ENCODE data around the gene BBS2.

BBS2 gene

DNA sequence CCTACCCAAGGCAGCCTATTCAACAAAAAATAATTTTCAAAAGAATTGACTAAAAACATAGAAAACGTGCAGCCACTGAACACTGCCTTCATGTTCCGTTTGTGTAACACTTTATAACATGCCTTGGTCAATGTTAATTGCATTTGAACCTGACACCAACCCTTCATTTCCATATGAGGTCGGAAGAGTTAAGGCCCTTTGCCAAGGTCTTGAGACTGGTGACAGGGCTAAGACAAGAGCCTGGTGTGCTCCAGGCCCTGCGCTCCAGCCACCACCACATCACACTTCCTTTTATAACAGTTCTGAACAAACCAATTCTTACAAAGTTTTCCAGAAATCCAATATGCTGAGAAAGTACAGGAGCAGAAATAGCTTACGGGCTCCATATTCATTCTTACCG, 4.2 kb downstream of the BBS2 start:
- POLR2A ChIA-PET = no interaction called here
- CTCF ChIA-PET = no interaction called here
- no peak for DNase-seq (ENCODE audit: extremely low spot score)
- no peak for TF ChIP-seq NFRKB (IDR thresholded peaks at IDR 0.05)
- no peak for TF ChIP-seq HDGF (IDR thresholded peaks at IDR 0.05; ENCODE audit: borderline replicate concordance)
- no peak for TF ChIP-seq BHLHE40 (IDR thresholded peaks at IDR 0.05; ENCODE audit: borderline replicate concordance)

DNA sequence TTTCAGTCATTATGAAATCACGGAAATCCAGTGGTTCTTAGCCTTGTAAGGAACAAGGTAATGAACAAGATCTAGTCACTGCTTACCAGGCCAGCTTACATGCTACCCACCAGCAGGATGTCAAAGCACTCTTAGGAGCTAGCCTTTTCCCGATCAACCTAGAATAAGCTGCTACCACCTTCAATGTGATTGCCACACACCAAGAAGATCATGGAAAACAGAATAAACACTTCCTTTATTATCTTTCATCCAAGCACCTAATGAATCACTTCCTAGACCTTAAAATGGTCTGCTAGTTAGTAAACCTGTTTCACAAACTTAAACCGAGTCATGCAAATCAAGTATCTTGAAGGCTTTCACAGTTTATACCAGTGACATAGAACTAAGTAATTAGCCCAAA, 5.0 kb downstream of the BBS2 start:
- TF ChIP-seq SUZ12 (IDR thresholded peaks at IDR 0.05) (no peak), FOXM1 (IDR thresholded peaks at IDR 0.05; ENCODE audit: borderline replicate concordance) (no peak), L3MBTL2 (conservative IDR thresholded peaks at IDR 0.05) (no peak), BHLHE40 (IDR thresholded peaks at IDR 0.05; ENCODE audit: borderline replicate concordance) (no peak), CTBP1 (IDR thresholded peaks at IDR 0.05; ENCODE audit: borderline replicate concordance) (no peak), ELF4 (IDR thresholded peaks at IDR 0.05) (no peak), FOXA1 (IDR thresholded peaks at IDR 0.05) (no peak), LEF1 (IDR thresholded peaks at IDR 0.05; ENCODE audit: borderline replicate concordance) (no peak), HDGF (IDR thresholded peaks at IDR 0.05; ENCODE audit: borderline replicate concordance) (no peak)
- TF ChIP-seq, protein P1, sequence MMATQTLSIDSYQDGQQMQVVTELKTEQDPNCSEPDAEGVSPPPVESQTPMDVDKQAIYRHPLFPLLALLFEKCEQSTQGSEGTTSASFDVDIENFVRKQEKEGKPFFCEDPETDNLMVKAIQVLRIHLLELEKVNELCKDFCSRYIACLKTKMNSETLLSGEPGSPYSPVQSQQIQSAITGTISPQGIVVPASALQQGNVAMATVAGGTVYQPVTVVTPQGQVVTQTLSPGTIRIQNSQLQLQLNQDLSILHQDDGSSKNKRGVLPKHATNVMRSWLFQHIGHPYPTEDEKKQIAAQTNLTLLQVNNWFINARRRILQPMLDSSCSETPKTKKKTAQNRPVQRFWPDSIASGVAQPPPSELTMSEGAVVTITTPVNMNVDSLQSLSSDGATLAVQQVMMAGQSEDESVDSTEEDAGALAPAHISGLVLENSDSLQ (IDR thresholded peaks at IDR 0.05) = no peak
- POLR2A ChIA-PET = no interaction called here
- no peak for DNase-seq (ENCODE audit: extremely low spot score)
- CTCF ChIA-PET = interaction anchor here (1.7 kb wide), 2 partner anchors 86 to 187 kb away, joined by 9 to 10 read pairs; no protein-coding TSS in a partner anchor

DNA sequence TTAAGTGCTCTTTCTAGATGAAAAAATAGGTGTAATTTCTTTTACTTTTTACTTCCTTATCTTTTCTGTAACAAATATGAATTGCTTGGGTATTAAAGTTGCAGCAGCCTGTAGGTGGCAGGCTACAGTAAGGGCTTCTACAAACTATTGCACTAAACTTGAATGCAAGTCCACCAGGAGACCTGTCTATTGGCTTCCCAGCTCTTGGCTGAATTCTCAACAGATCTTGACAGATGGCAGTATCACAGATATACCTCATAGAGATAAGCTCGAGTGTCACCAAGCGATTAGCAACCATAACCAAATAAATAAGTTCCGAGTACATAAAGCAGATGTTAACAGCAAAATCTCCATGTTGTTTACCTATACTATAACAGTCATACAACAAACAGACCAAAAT, 5.9 kb downstream of the BBS2 start:
- no peak for TF ChIP-seq NFRKB (IDR thresholded peaks at IDR 0.05)
- TF ChIP-seq L3MBTL2 (conservative IDR thresholded peaks at IDR 0.05) = no peak
- TF ChIP-seq SP1 (IDR thresholded peaks at IDR 0.05) = no peak
- no peak for TF ChIP-seq ARNT (IDR thresholded peaks at IDR 0.05)
- TF ChIP-seq HDGF (IDR thresholded peaks at IDR 0.05; ENCODE audit: borderline replicate concordance) = no peak
- no peak for TF ChIP-seq FOXA1 (IDR thresholded peaks at IDR 0.05)
- ChIA-PET POLR2A (no interaction called here), CTCF (interaction anchor here (1.7 kb wide), 2 partner anchors 87 to 188 kb away, joined by 9 to 10 read pairs; no protein-coding TSS in a partner anchor)
- peak; percentile 47 for DNase-seq (ENCODE audit: extremely low spot score)

DNA sequence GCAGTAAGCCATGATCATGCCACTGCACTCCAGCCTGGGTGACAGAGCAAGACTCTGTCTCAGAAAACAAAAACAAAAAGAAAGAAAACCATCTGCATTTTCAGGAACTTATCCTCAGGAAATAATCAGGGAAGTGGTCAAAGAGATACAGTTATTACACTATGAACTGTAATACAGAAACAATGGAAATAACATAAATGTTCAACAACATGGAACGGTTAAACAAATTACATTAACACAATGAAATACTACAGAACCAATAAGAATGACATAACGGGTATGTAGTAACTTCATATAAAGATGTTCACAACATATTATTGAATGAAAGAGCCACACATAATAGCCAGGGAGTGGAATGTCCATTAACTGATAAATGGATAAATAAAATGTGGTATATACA, 6.7 kb downstream of the BBS2 start:
- ChIA-PET POLR2A (no interaction called here), CTCF (interaction anchor here (0.7 to 1.7 kb wide), 2 partner anchors 52 to 189 kb away, joined by 3 to 9 read pairs; no protein-coding TSS in a partner anchor)
- DNase-seq (ENCODE audit: extremely low spot score) = no peak
- TF ChIP-seq TARDBP (IDR thresholded peaks at IDR 0.05) (no peak), HDGF (IDR thresholded peaks at IDR 0.05; ENCODE audit: borderline replicate concordance) (no peak)

DNA sequence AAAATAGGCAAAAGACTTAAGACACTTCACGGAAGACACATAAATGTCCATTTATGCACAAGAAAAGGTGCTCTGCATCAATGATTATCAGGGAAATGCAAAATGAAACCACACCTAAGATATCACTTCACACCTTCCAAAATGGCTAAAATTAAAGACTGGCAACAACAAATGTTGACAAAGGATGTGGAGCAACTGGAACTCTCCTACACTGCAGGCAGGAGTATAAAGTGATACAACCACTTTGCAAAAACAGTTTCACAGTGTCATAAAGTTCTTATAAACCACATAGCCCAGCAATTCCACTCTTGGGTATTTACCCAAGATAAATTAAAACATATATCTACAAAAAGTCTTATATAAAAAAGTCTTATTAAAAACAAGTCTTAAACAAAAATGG, 7.8 kb downstream of the BBS2 start:
- POLR2A ChIA-PET = no interaction called here
- TF ChIP-seq TARDBP (IDR thresholded peaks at IDR 0.05) (no peak), CTBP1 (IDR thresholded peaks at IDR 0.05; ENCODE audit: borderline replicate concordance) (no peak), ELF4 (IDR thresholded peaks at IDR 0.05) (no peak), FOXK2 (IDR thresholded peaks at IDR 0.05) (no peak), SUZ12 (IDR thresholded peaks at IDR 0.05) (no peak), ARNT (IDR thresholded peaks at IDR 0.05) (no peak), FOXA1 (IDR thresholded peaks at IDR 0.05) (no peak), FOXM1 (IDR thresholded peaks at IDR 0.05; ENCODE audit: borderline replicate concordance) (no peak)
- TF ChIP-seq, protein P1 (IDR thresholded peaks at IDR 0.05) = no peak
- DNase-seq (ENCODE audit: extremely low spot score) = no peak
- CTCF ChIA-PET = no interaction called here

DNA sequence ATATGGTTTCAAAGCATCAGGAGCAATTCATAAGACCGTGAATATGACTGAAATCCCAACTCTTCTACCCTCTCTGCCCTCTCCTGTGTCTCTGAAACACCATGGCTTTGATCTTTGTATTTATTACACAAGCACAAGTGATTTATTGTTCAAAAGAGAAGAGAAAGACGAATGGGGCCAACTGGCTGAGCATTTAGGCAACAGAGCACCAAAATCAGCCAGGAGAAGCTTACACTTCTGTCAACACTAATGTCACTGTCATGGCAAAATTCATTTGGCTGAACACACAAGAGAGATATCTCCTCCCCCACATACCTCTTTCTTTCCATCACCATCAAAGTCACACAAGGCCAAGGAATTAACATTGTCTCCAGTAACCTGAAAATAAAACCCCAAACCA, 9.3 kb downstream of the BBS2 start:
- CTCF ChIA-PET = no interaction called here
- DNase-seq (ENCODE audit: extremely low spot score) = no peak
- POLR2A ChIA-PET = no interaction called here
- TF ChIP-seq LEF1 (IDR thresholded peaks at IDR 0.05; ENCODE audit: borderline replicate concordance) (no peak), TARDBP (IDR thresholded peaks at IDR 0.05) (no peak), ELF4 (IDR thresholded peaks at IDR 0.05) (no peak), FOXA1 (IDR thresholded peaks at IDR 0.05) (no peak), NFRKB (IDR thresholded peaks at IDR 0.05) (no peak), SP1 (IDR thresholded peaks at IDR 0.05) (no peak), HDGF (IDR thresholded peaks at IDR 0.05; ENCODE audit: borderline replicate concordance) (no peak), CTBP1 (IDR thresholded peaks at IDR 0.05; ENCODE audit: borderline replicate concordance) (no peak), ZNF384 (IDR thresholded peaks at IDR 0.05) (no peak), L3MBTL2 (conservative IDR thresholded peaks at IDR 0.05) (no peak), SUZ12 (IDR thresholded peaks at IDR 0.05) (no peak), FOXK2 (IDR thresholded peaks at IDR 0.05) (no peak), BHLHE40 (IDR thresholded peaks at IDR 0.05; ENCODE audit: borderline replicate concordance) (no peak)

DNA sequence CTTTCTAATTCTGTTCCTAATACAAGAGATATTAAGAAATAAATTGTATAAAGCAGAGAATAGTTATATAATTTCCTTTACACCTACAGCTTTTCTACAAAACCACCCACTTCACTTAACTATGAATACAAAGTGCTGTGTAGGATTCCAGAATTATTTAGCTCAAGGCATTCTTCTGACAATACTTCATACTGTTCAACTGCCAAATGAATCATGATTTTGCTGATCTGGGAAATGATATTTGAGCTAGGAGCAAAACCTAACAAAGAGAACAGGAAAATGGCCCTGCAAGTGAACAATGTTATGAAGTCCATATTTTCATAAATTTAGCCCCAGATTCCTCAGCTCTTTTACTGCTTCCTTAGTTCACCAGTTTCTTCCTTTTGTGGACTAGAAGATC, 12.9 kb downstream of the BBS2 start:
- ChIA-PET CTCF (interaction anchor here (0.6 kb wide), 2 partner anchors 92 to 151 kb away, joined by 3 read pairs; no protein-coding TSS in a partner anchor), POLR2A (interaction anchor here (1.2 kb wide), 1 partner anchor 28 kb away, joined by 3 read pairs; no protein-coding TSS in a partner anchor)
- TF ChIP-seq FOXA1 (IDR thresholded peaks at IDR 0.05) (no peak), FOXK2 (IDR thresholded peaks at IDR 0.05) (no peak)
- TF ChIP-seq, protein P1 (IDR thresholded peaks at IDR 0.05) = no peak
- no peak for DNase-seq (ENCODE audit: extremely low spot score)

Measured in HEK293T (cell line).